HG03457 (cell line): Measurements from ENCODE around the gene CFAP251.

ENCODE experiments used
- ATAC-seq: cut with Tn5 transposase; IDR thresholded peaks from one replicate; pipeline ENCODE4 v1.9.1; 2021; ENCODE audit warnings: moderate number of reproducible peaks; ENCODE audit not compliant: unreplicated experiment

The CFAP251 gene

GRCh38 chr12:121996050-121996944, 77.9 kb downstream of the CFAP251 start:
- no peak for ATAC-seq

- ATAC-seq, result no peak
Measured at GRCh38 chr12:121996945-121997612, 78.7 kb downstream of the CFAP251 start.

DNA sequence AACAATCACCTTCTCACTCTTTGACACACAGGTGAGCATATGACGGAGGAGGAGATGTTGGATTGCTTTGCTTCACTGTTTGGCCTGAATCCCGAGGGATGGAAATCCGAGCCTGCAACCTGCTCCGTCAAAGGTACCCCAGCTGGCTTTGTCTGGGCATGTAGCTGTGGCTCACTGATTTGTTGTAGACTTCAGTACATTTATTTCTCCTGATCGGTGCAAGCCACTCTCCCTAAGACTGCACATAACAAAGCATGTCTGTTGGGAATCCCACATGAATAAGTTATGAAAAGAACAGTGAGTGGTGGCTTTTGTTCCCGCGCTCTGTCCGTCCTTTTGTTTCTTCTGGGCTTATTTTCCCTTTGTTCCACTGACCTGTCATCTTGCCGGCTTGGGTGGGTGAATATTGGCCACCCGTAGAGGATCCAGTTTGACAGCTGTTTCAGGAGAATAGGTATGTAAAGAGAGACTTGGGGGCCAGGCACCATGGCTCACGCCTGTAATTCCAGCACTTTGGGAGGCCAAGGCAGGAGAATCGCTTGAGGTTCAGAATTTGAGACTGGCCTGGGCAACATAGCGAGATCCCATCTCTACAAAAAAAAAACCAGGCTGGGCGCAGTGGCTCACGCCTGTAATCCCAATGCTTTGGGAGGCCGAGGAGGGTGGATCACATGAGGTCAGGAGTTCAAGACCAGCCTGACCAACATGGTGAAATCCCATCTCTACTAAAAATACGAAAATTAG, 83.2 kb downstream of the CFAP251 start:
- no peak for ATAC-seq

GRCh38 chr12:122003651-122004611, 85.5 kb downstream of the CFAP251 start:
- ATAC-seq, result no peak

DNA sequence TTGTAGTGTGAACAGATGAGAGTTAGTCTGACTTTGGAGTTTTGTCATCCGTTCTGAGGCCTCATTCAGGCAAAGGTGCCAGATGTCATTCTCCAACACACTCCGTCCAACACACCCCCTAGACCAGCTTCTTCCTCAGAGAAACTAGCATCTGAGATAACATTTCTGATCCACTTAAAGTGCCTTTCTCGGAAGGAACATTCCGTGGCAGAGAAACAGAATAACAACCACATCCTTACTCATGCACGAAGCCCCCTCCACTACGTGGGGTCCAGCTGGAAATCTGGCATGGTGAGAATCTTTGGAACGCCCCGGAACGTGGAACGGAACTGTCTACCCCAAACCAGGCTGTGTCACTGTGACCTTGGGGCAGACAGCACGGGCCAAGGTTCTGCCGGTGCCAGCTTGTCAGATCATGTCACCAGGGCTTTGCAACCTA, 86.3 kb downstream of the CFAP251 start:
- no peak for ATAC-seq

DNA sequence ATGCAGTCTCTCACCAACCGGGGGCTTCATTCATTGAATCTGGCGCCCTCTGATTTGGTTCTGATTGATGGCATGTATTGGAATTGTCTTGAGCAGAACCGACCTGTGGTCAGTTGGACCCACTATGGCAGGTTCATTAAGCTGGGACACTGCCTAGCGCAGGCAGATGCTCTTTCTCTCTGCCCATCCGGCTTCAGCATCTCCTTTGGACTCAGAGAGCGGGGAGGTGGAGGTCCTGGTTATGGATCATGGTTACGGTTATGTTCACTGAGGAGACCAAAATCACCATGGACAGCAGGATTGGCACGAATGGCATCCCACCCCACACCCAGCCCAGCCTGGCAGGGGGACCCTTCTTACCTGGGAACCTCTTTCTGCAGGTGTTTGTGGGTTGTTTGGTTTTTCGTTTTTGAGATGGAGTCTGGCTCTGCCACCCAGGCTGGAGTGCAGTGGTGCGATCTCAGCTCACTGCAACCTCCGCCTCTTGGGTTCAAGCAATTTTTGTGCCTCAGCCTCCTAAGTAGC, 86.9 kb downstream of the CFAP251 start:
- ATAC-seq, result no peak

- no peak for ATAC-seq
Measured at GRCh38 chr12:122006186-122006926, 88.0 kb downstream of the CFAP251 start.

DNA sequence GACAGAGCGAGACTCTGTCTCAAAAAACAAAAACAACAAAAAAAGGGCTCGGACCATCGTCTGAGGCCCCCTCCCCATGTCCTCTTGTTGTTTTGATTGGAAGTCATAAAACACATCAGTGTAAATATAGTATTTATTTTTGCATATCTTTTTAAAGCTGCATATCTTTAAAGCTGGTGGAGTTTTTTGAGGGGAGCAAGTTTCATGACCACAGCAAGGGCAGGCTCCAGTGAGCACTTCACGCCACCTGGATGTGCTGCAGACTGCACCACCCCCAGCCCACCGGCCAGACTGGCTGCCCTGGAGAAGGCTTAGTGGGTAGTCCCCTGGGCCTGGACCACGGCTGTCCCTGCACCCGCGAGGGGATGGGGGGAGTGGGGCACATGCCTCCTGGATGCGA, 91.3 kb downstream of the CFAP251 start:
- no peak for ATAC-seq

DNA sequence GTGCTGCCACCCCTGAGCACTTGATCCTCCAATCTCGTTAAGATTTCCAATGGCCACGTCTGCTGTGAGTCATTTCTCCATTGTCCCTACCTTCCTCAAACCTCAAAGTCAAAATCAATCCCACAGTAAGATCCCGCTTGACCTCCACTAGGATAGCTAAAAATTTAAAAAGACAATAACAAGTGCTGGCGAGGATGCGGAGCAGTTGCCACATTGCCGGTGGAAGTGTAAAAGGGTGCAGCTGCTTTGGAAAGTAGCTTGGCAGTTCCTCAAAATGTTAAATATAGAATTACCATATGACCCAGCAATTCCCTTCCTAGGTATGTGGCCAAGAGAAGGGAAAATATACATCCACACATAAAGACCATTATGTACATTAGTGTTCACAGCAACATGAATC, 93.8 kb downstream of the CFAP251 start:
- ATAC-seq, result no peak

- ATAC-seq, result no peak
Measured at GRCh38 chr12:122013136-122013535, 94.7 kb downstream of the CFAP251 start.

GRCh38 chr12:122013791-122014590, 95.6 kb downstream of the CFAP251 start:
- ATAC-seq, result no peak

GRCh38 chr12:122014781-122015180, 96.4 kb downstream of the CFAP251 start:
- ATAC-seq, result no peak

GRCh38 chr12:122018457-122018856, 100.1 kb downstream of the CFAP251 start:
- no peak for ATAC-seq

- no peak for ATAC-seq
Measured at GRCh38 chr12:122018937-122019336, 100.5 kb downstream of the CFAP251 start.

GRCh38 chr12:122020795-122021192, 102.4 kb downstream of the CFAP251 start:
- ATAC-seq, result no peak

DNA sequence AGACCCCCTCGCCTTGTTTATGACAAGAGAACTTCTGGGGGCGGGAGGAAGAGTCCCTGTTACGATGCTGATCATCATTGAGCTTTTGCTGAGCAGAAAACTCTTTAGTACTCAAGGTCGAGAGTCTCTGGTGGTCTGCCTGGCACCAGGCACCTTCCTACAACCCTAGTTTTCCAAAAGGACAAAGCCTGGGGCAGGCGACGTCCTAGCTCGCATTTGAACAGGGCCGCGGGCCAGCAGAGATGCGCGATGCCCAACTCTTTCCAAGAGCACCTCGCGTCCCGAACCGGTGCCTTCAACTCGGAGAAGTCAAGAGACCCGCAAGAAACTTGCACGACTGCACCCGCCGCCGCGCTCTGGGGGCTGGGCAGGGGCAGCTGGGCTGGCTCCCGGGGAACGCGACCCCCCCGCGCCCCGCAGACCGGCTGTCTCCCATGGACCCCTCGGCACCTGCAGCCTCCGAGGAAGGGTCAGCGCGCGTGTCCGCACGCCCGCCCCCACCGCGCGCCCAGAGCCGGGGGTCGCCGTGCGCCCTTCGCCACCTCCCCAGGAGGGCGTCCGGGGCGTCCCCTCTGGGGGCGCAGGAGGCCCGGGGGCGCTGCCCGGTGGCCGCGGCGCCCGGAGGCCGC, 102.9 kb downstream of the CFAP251 start:
- no peak for ATAC-seq

GRCh38 chr12:122021822-122022392, 103.5 kb downstream of the CFAP251 start, which contains the start of gene BCL7A:
TSS of gene BCL7A (plus strand) at chr12:122021884. CDS start at chr12:122022092, 208 bp downstream.
- ATAC-seq, result no peak
